GM23338 (cell line): ENCODE measurements around the gene IGSF11. TPM values are rescaled to one million over a fixed set of nuclear protein-coding genes. Genes with fewer than 3 reads are reported as not detected.
A peak's percentile ranks its signal among the peaks of the same experiment; 100 is the strongest.

Experiments used
- ATAC-seq: fragments of 200-7000 bp; cut with Tn5 transposase; 3 replicates; pipeline ENCODE4 v1.9.1; 2020
- DNase-seq: peaks from one replicate; pipeline ENCODE4 v3.0.0-alpha.2; 2015; ENCODE audit warnings: low spot score
- H2AFZ ChIP-seq: fragments of 200-600 bp; sonication (generic); 2 replicates; pipeline ENCODE4 v1.8.0; 2016; ENCODE audit warnings: antibody characterized with exemption, mild to moderate bottlenecking, moderate library complexity
- H3F3A ChIP-seq: fragments of 200-600 bp; sonication (generic); replicated peaks from 2 replicates; pipeline ENCODE4 v1.8.0; 2017; ENCODE audit warnings: antibody characterized with exemption, mixed run types, low read depth
- H3K27ac ChIP-seq: fragments of 200-600 bp; sonication (generic); 2 replicates; pipeline ENCODE4 v1.6.1; 2016; ENCODE audit warnings: low read depth
- H3K27me3 ChIP-seq: fragments of 200-600 bp; sonication (generic); 2 replicates; pipeline ENCODE4 v1.8.0; 2016; ENCODE audit warnings: mild to moderate bottlenecking, mixed run types, moderate library complexity; ENCODE audit not compliant: insufficient read depth
- H3K36me3 ChIP-seq: fragments of 200-600 bp; sonication (generic); 2 replicates; pipeline ENCODE4 v1.8.0; 2016; ENCODE audit warnings: mild to moderate bottlenecking; ENCODE audit not compliant: insufficient read depth
- H3K4me1 ChIP-seq: fragments of 200-600 bp; sonication (generic); 2 replicates; pipeline ENCODE4 v1.8.0; 2016; ENCODE audit warnings: mild to moderate bottlenecking, moderate library complexity; ENCODE audit not compliant: insufficient read depth
- H3K4me2 ChIP-seq: fragments of 200-600 bp; sonication (generic); 2 replicates; pipeline ENCODE4 v1.7.1; 2017; ENCODE audit warnings: mixed run types
- H3K4me3 ChIP-seq: fragments of 200-600 bp; sonication (generic); 2 replicates; pipeline ENCODE4 v1.6.1; 2016; ENCODE audit warnings: mixed run types
- H3K79me2 ChIP-seq: fragments of 200-600 bp; sonication (generic); replicated peaks from 2 replicates; pipeline ENCODE4 v1.8.0; 2017; ENCODE audit warnings: mild to moderate bottlenecking; ENCODE audit not compliant: insufficient read depth
- H3K9me2 ChIP-seq: fragments of 200-600 bp; sonication (generic); 2 replicates; pipeline ENCODE4 v1.8.0; 2017; ENCODE audit not compliant: insufficient read depth
- H4K20me1 ChIP-seq: fragments of 200-600 bp; sonication (generic); replicated peaks from 2 replicates; pipeline ENCODE4 v1.8.0; 2017; ENCODE audit warnings: mild to moderate bottlenecking; ENCODE audit not compliant: insufficient read depth
- H3K27ac Mint-ChIP-seq: 2 replicates; pipeline ENCODE4 v1.8.0; 2020; ENCODE audit warnings: inconsistent platforms, mild to moderate bottlenecking, moderate library complexity, mixed read lengths
- H3K27me3 Mint-ChIP-seq: 3 replicates; pipeline ENCODE4 v1.8.0; 2022; ENCODE audit warnings: low read depth, mild to moderate bottlenecking, moderate library complexity, mixed read lengths, inconsistent platforms; ENCODE audit not compliant: insufficient read depth, poor library complexity
- H3K36me3 Mint-ChIP-seq: 3 replicates; pipeline ENCODE4 v1.8.0; 2021; ENCODE audit warnings: low read depth, mild to moderate bottlenecking, inconsistent platforms, moderate library complexity, mixed read lengths
- H3K4me1 Mint-ChIP-seq: 3 replicates; pipeline ENCODE4 v1.8.0; 2020; ENCODE audit warnings: mild to moderate bottlenecking, inconsistent platforms, mixed read lengths
- H3K4me3 Mint-ChIP-seq: 3 replicates; pipeline ENCODE4 v1.8.0; 2021; ENCODE audit warnings: moderate library complexity, mild to moderate bottlenecking, inconsistent platforms, mixed read lengths
- H3K9me3 Mint-ChIP-seq: 3 replicates; pipeline ENCODE4 v1.8.0; 2020; ENCODE audit warnings: moderate library complexity, mild to moderate bottlenecking, inconsistent platforms, mixed read lengths
- ETS1 ChIP-seq: IDR thresholded peaks from 2 replicates; pipeline ENCODE4 v1.6.1; 2016; ENCODE audit warnings: antibody characterized with exemption
- EZH2phosphoT487 ChIP-seq: fragments of 200-600 bp; sonication (generic); IDR thresholded peaks from one replicate; pipeline ENCODE4 v1.8.1; 2018; ENCODE audit warnings: antibody characterized with exemption; ENCODE audit not compliant: unreplicated experiment
- NANOG ChIP-seq: IDR thresholded peaks from 2 replicates; pipeline ENCODE4 v1.6.1; 2016; ENCODE audit warnings: antibody characterized with exemption, borderline replicate concordance
- POLR2AphosphoS5 ChIP-seq: IDR thresholded peaks from 2 replicates; pipeline ENCODE4 v1.6.1; 2016; ENCODE audit warnings: antibody characterized with exemption, low read depth
- STAT1 ChIP-seq: IDR thresholded peaks from one replicate; pipeline ENCODE4 v1.6.1; 2016; ENCODE audit warnings: antibody characterized with exemption; ENCODE audit not compliant: unreplicated experiment
- ZNF114 ChIP-seq: fragments of 250-450 bp; sonication (Bioruptor Pico); IDR thresholded peaks from 2 replicates; pipeline ENCODE4 v1.5.0; 2020; ENCODE audit warnings: mild to moderate bottlenecking, moderate library complexity
- ZNF331 ChIP-seq: fragments of 250-450 bp; sonication (Bioruptor Pico); IDR thresholded peaks from 2 replicates; pipeline ENCODE4 v1.5.0; 2020; ENCODE audit warnings: low read depth, mild to moderate bottlenecking, moderate library complexity
- ZNF462 ChIP-seq: fragments of 250-450 bp; sonication (Bioruptor Pico); IDR thresholded peaks from 2 replicates; pipeline ENCODE4 v1.5.0; 2020; ENCODE audit warnings: mild to moderate bottlenecking, moderate library complexity
- polyA plus RNA-seq: library from polyadenylated mRNA; unstranded; fragments of >200 nt; fragmentation: Nextera tagmentation; extraction: Ambion mirVana; gene quantifications from 2 replicates; pipeline ENCODE4 v1.2.1, GENCODE V29; 2016
- total RNA-seq: library from RNA; depleted of rRNA; stranded (reverse); fragments of >200 nt; shearing (Covaris generic); gene quantifications from 2 replicates; pipeline ENCODE4 v1.2.3, GENCODE V29; 2014

The IGSF11 gene
- total and polyA plus RNA-seq, 2 experiments from 2014 or later = 0.68 to 1.8 TPM

DNA sequence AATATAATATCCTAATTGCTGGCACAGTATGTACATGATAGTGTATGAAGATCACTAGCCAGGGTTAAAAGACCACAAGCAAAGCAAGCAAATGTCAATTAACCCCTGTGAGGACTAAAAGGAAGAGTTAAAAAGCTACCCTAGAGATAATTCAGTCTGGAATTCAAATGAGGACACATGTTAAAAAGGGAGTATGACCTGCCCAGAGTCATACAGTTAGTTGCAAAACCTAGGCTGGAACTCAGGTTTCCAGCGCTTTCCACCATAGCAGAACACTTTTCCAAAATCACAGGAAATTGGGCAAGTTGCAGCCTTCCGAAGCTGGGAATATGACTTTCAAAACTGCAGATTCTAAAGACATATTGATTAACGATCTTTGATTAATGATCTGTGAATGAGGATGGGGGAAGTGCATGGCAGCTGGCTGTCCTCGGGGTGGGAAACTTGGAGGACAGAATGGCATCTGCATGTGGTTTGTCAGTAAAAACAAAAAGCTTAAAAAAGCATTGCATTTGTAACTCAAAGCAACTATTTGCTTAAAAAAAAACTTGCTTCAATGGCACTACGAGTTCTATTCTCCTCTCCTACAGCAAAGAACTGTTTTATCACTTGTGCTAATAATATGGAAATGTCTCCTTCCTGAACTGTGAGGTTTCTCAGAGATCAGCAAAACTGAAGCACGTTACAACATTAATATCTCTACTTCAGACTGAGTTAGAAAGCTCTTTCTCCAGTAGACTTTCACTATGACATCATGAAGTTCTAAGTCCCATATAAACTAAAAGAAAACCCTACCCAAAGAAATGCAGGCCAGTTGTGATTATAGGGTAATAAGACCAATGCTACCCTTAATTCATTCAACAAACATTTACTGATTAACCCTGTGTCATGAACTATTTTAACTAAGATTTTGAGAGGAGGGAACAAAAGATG, 46.2 kb downstream of the IGSF11 start:
- TF ChIP-seq STAT1 (no peak), NANOG (peak; percentile 54; the same call in 1 of the 2 replicates)
- Mint-ChIP-seq H3K9me3 (no peaks in the 10 kb centered on the region), H3K36me3 (no peaks in the 10 kb centered on the region), H3K4me3 (peak overlapping the region; percentile 58), H3K27me3 (peaks cover 2% of the 10 kb centered on the region), H3K4me1 (peaks cover 58% of the 10 kb centered on the region), H3K27ac (peak overlapping the region; percentile 51)
- H3K4me1 ChIP-seq = peaks cover 52% of the 10 kb centered on the region
- peak; percentile 15 for DNase-seq
- peaks cover 6% of the 10 kb centered on the region; the same call in 1 of the 2 replicates for H3K9me2 ChIP-seq
- H3K27me3 ChIP-seq = peaks cover 3% of the 10 kb centered on the region; the same call in 1 of the 2 replicates
- H4K20me1 ChIP-seq = no peaks in the 10 kb centered on the region
- H3F3A ChIP-seq = no peaks in the 10 kb centered on the region
- H3K4me3 ChIP-seq = peak overlapping the region; percentile 27
- no peaks in the 10 kb centered on the region for H3K79me2 ChIP-seq
- H3K27ac ChIP-seq = no peak overlapping the region
- no peak overlapping the region for H2AFZ ChIP-seq
- no peaks in the 10 kb centered on the region for H3K36me3 ChIP-seq
- ATAC-seq = peak; percentile 63
- H3K4me2 ChIP-seq = peak overlapping the region; percentile 74

DNA sequence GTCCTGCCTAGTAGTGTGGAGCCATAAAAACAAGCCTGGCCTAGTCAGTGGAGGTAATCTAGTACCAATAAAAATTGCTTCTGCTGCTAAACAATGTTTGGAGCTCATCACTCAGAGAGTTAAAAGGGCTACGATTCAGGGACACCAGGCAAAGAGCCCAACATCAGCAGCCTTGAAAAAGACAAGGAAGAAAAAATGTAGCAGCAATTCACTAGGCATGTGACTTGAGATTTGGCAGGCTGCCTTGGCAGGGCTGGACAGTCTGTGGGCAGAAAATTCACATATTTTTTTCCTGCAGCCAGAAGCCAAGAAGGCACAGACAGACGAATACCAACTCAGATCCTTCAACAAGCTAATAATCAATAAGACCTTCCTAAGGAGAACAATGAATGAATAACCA, 47.2 kb downstream of the IGSF11 start:
- Mint-ChIP-seq H3K4me1 (peaks cover 58% of the 10 kb centered on the region), H3K9me3 (no peaks in the 10 kb centered on the region), H3K4me3 (no peak overlapping the region), H3K27me3 (peaks cover 2% of the 10 kb centered on the region), H3K27ac (no peak overlapping the region), H3K36me3 (no peaks in the 10 kb centered on the region)
- Histone ChIP-seq H3K79me2 (no peaks in the 10 kb centered on the region), H3K4me2 (peak overlapping the region; percentile 74), H3K4me1 (peaks cover 52% of the 10 kb centered on the region), H3K27ac (no peak overlapping the region), H4K20me1 (no peaks in the 10 kb centered on the region), H3K27me3 (peaks cover 3% of the 10 kb centered on the region; the same call in 1 of the 2 replicates), H3F3A (no peaks in the 10 kb centered on the region), H3K9me2 (peaks cover 6% of the 10 kb centered on the region; the same call in 1 of the 2 replicates), H2AFZ (no peak overlapping the region), H3K36me3 (no peaks in the 10 kb centered on the region), H3K4me3 (no peak overlapping the region)
- DNase-seq (no peak), ATAC-seq (no peak)
- no peak for TF ChIP-seq ETS1
- no peak for TF ChIP-seq STAT1
- TF ChIP-seq NANOG = no peak
- TF ChIP-seq ZNF462 (CRISPR knock-in tag) = no peak
- TF ChIP-seq ZNF114 = no peak
- TF ChIP-seq ZNF331 (CRISPR knock-in tag) = no peak
- no peak for TF ChIP-seq POLR2AphosphoS5
- TF ChIP-seq EZH2phosphoT487 = no peak
